ENCODE data around the gene SLC22A12.
A peak's percentile ranks its signal among the peaks of the same experiment; 100 is the strongest.

The SLC22A12 gene

GRCh38 chr11:64624883-64625481 is 34.0 kb downstream of the SLC22A12 start:
- DNase-seq (ENCODE audit: low read depth in 3 of 3), result no peak

GRCh38 chr11:64626637-64627036 is 35.6 kb downstream of the SLC22A12 start:
- no peak for DNase-seq (ENCODE audit: low read depth in 3 of 3)

- no peak for DNase-seq (ENCODE audit: low read depth in 3 of 3)
Observed at GRCh38 chr11:64627371-64627770, 36.4 kb downstream of the SLC22A12 start.

GRCh38 chr11:64628596-64628995 is 37.6 kb downstream of the SLC22A12 start:
- no peak for DNase-seq (ENCODE audit: low read depth in 3 of 3)

GRCh38 chr11:64629103-64629502 is 38.1 kb downstream of the SLC22A12 start:
- no peak for DNase-seq (ENCODE audit: low read depth in 3 of 3)

GRCh38 chr11:64629796-64630562 is 39.0 kb downstream of the SLC22A12 start:
- DNase-seq (ENCODE audit: low read depth in 3 of 3), result peak in 1 of 3 experiments; percentile 9

- no peak for DNase-seq (ENCODE audit: low read depth in 3 of 3)
Observed at GRCh38 chr11:64631675-64632074, 40.7 kb downstream of the SLC22A12 start.

GRCh38 chr11:64632237-64632636 is 41.2 kb downstream of the SLC22A12 start:
- no peak for DNase-seq (ENCODE audit: low read depth in 3 of 3)

GRCh38 chr11:64632654-64633053 is 41.6 kb downstream of the SLC22A12 start:
- no peak for DNase-seq (ENCODE audit: low read depth in 3 of 3)

GRCh38 chr11:64633555-64634159 is 42.6 kb downstream of the SLC22A12 start:
- DNase-seq (ENCODE audit: low read depth in 3 of 3), result no peak

GRCh38 chr11:64637334-64638017 is 46.5 kb downstream of the SLC22A12 start:
- no peak for DNase-seq (ENCODE audit: low read depth in 3 of 3)

GRCh38 chr11:64638018-64638665 is 47.1 kb downstream of the SLC22A12 start:
- no peak for DNase-seq (ENCODE audit: low read depth in 3 of 3)

- DNase-seq (ENCODE audit: low read depth in 3 of 3), result no peak
Observed at GRCh38 chr11:64638829-64639228, 47.8 kb downstream of the SLC22A12 start.

GRCh38 chr11:64639885-64640284 is 48.9 kb downstream of the SLC22A12 start:
- no peak for DNase-seq (ENCODE audit: low read depth in 3 of 3)

GRCh38 chr11:64641596-64642417 is 50.8 kb downstream of the SLC22A12 start:
- DNase-seq (ENCODE audit: low read depth in 3 of 3), result no peak

GRCh38 chr11:64642418-64642735 is 51.4 kb downstream of the SLC22A12 start:
- no peak for DNase-seq (ENCODE audit: low read depth in 3 of 3)

GRCh38 chr11:64642871-64643255 is 51.8 kb downstream of the SLC22A12 start:
- no peak for DNase-seq (ENCODE audit: low read depth in 3 of 3)

GRCh38 chr11:64643256-64643881 is 52.3 kb downstream of the SLC22A12 start:
- DNase-seq (ENCODE audit: low read depth in 3 of 3), result no peak

GRCh38 chr11:64643920-64644646 is 53.1 kb downstream of the SLC22A12 start:
- no peak for DNase-seq (ENCODE audit: low read depth in 3 of 3)

- no peak for DNase-seq (ENCODE audit: low read depth in 3 of 3)
Observed at GRCh38 chr11:64644647-64645275, 53.7 kb downstream of the SLC22A12 start.
